Left cardiac atrium (tissue), 4 donors: ENCODE results near the gene RAB37. TPM values are rescaled to one million over a fixed set of nuclear protein-coding genes. Genes with fewer than 3 reads are reported as not detected.

Experiments
- ATAC-seq, 2 donors: fragments of 200-7000 bp; cut with Tn5 transposase; one replicate each; pipeline ENCODE4 v1.9.1; 2020; ENCODE audit warnings: mild to moderate bottlenecking in 2 of 2, moderate library complexity in 2 of 2
- DNase-seq: peaks from one replicate; pipeline ENCODE4 v3.0.0-alpha.2; 2020
- intact Hi-C, 2 donors: fragments of 100-400 bp; cut with DNase I; formaldehyde crosslinking; loops; one replicate each; pipeline versions ENCODE4 v1.14.1 to v1.15.1; 2022 to 2023
- total RNA-seq, 2 donors: library from RNA; stranded (reverse); fragmentation: NEBNext Ultra II Directional; extraction: Animal tissue kit (Norgen Biotek cat#: 25700); gene quantifications; one replicate each; pipeline ENCODE4 v1.2.1, GENCODE V29; 2021
- donor health status: DM: no; HTN: yes; CAD: no.
- donor health status: DM: no; HTN: yes; CAD: no; lungs with severe emphysema.
- donor health status: DM: yes; HTN: yes; CAD: no.
- donor health status: Dilated cardiomyopathy.

Gene RAB37
- total RNA-seq, 2 donors from 2014 or later = 0.58 to 3.2 TPM

DNA sequence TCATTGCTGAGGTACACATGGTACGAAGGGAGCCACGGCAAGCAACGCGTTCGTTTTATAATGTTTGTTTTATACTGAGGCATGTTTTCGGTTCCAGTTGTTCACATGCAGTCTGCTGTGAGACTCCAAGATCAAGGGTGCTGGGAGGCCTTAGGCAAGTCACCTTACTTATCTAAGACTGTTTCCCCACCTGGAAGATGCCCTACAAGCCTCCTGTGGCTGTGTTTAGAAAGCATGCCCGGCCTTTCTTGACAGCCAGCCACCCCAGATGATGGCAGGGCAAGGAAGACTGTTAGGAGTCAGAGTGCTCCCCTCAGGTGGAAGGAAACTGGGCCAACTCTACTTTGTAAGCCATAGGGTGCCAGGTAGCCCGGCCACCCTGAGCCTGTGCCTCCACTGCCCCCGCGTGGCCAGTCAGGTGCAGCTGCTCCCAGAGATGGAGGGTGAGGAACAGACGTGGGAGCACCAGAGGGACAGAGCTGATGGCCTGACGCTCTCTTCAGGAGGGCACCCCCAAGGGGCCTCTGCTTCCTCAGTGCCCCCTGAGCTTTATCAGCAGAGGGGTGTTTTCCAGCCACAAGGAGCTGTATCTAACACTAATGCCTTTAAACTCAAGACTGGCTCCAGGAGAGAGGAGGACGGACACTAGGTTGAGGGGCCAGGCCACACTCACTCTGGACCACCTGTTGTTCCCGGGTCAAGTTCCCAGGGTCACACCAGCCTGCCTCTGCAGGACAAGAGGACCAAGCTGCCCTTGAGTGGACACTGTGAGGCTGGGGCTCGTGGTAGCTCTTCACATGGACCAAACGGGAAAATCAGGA lies 33.7 kb downstream of the RAB37 start:
- ATAC-seq (peak; percentile 54 to 73), DNase-seq (peak; percentile 63)
- intact Hi-C loops = loop anchor here in 1 of 2 donors (2.0 kb wide), 1 partner anchor 26 kb away; no protein-coding TSS in a partner anchor

DNA sequence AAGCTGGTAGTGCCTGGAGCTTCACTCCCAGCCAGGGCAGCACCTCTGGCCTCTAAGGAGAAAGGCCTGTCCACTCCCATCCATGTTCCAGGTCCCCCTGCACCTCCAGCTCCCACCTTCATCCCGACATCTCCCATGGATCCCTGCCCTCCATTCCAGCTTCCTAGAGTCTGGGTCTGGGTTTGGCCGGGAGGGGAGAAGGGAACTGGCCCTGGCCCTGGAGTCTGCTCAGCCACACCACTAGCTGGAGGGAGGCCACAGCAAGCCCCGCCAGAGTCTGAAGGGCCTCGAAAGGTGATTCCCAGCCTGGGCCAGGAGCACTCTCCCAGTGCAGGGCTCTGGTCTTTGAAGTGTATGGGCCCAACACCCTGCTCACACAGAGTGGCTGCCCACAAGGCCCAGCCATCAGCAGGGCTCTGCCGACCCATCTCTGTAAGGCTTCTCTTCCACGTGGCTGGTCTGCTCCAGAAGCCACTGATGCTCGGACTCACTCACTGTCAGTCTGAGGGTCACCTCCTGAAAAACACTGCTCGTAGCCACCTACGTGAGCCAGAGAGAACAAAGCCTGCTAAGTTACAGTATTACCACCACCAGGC lies 34.4 kb downstream of the RAB37 start:
- no peak for DNase-seq
- no peak for ATAC-seq
- intact Hi-C loops = loop anchor here in 1 of 2 donors (2.0 kb wide), 1 partner anchor 27 kb away; no protein-coding TSS in a partner anchor

DNA sequence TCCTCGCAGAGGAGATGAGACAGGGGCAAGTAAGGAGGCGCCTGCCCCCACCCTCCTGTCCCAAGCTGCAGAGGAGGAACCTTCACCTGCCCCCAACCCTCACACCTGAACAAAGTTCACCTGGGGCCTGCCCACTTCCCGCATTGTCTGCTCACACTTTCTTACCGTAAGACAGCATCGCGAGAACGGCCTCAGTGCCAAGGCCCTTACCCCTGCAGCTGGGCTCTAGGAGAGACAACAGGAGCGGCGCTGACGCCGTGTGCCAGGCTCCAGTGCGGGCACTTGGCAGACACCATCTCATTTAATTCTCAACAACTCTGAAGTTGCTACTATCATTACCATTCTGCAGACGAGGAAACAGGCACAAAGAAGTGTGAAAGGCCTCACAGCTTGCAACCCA lies 35.0 kb downstream of the RAB37 start:
- intact Hi-C loops = no loop called here
- ATAC-seq = no peak
- DNase-seq = no peak

DNA sequence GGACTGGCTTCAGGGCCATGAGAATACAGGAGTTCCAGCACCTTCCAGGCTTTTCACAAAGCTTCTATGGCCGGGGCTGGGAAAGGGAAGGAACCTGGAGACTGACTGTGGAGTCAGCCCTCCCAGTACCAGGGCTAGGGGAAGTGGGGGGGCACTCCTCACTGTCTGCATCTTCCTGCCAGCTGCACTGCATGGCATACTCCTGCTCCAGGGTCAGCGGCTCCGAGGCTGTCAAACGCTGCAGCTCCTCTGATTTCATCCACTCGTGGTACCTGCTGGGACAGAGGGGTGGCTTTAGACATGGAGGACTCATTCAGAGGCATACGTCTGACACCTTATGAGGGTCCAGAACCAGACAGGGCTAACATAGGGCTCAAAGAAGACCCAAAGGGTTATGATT lies 36.4 kb downstream of the RAB37 start:
- DNase-seq (no peak), ATAC-seq (no peak)
- intact Hi-C loops = no loop called here

DNA sequence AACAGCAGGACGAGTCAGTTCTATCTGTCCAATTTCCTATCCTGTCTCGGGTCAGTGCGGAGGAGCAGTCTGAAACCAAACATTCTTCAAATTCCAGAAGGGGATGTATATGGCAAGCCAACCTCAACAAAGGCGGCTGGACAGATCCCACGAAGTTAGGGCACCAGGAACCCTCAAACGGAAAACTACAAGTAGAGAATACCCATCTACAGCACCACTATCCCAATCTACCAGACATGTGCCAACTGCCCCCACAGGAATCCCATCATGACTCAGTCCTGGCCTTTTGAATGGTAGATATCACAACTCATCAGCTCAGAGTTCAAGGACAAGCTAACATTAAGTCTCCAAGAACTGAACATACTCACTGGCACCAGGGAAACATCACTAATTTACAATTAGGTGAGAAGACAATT lies 36.8 kb downstream of the RAB37 start:
- ATAC-seq (no peak), DNase-seq (no peak)
- intact Hi-C loops = no loop called here

DNA sequence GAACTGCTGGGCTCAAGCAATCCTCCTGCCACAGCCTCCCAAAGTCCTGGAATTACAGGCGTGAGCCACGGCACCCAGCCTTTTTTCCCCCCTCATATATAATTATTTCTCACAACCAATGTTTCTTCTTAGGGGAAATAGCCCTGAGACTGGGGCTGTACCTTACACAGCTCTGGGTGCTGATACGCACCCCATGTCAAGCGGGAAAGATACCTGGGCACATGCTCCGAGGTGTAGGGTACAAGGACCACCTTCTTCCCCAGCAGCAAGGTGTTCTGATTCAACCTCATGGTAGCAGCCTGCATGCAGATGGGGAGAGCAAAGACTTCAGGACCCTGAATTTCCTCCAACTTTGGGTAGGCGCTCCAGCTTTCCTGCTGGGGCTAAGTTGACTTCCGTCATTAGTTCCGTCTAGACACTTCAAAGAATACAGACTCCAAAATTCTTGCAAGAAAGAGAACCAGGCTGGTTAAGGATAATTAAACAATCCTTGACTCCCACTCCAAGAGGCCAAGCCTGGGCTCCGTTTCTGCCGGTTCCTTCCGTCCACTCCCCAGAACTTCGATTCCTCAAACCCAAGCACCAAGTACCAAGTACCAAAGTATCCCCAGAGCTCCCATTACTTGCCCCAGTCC lies 38.5 kb downstream of the RAB37 start:
- DNase-seq (no peak), ATAC-seq (no peak)
- intact Hi-C loops = no loop called here

DNA sequence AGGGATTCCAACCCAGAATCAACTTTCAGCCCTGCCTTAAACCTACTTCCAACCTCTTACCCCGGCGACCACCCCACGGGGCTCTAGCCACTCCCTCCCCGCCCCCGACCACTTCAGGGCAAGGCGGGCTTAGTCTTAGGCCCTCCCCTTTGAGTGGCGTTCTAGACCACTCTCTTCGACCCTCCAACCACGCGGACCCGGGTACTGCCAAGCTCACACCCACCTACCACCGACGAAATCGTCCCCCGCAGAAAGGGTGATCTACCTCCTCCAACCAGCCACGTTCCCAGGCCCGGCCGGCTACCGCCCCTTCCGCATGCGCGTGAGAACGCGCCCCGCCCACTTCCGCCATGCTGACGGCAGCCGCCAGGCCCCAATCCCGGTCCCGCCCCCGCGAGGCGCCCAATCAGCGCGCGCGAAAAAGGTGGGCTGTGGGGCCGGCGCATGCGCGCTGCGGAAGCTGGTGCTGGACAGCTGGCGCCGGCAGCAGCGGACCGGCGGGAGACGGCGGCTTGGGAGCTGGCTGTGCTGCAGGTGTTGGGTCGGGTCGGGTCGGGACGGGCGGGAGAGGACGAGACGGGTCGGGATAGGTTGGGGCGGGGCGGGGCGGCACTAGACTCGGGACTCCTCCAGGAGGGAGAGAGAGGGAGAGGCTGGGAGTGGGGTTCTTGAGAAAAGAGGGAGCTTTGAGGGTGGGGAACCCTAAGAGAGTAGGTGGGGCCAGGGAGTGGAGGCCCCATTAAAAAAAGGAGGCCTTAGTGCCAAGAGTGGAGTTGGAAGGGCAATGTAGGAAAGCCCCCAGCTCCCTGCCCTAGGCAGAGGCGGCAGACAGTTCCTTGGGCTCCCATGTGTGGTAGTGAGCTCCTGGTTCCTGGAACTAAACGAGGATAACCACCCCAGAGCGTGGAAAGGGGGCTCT lies 39.2 kb downstream of the RAB37 start, which contains the start of gene NAT9:
TSS of gene NAT9 (minus strand) at position 302 of the 919 bp plus-strand sequence. CDS start 647 bp downstream, outside the sequence.
- DNase-seq (peak; percentile 99), ATAC-seq (peak; percentile 95 to 97)
- intact Hi-C loops = no loop called here

DNA sequence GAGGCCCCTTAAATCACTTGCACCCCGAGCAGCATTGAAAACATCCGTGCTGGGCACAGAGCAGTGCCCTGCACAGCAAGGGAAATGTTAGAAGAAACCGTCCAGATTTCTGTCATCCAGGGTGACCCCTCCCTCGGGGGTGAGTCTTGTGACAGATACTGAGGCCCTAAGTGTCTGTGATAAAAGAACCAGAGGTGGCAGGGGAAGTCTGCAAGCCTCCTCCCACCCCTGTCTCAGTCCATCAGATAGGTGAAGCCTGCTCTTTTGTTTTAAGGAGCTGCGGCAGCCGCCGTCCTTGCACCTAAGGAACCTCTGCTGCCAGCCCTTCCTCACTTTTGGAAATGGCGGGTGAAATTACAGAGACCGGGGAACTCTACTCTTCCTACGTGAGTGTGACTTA lies 39.9 kb downstream of the RAB37 start:
- no peak for ATAC-seq
- intact Hi-C loops = no loop called here
- no peak for DNase-seq

DNA sequence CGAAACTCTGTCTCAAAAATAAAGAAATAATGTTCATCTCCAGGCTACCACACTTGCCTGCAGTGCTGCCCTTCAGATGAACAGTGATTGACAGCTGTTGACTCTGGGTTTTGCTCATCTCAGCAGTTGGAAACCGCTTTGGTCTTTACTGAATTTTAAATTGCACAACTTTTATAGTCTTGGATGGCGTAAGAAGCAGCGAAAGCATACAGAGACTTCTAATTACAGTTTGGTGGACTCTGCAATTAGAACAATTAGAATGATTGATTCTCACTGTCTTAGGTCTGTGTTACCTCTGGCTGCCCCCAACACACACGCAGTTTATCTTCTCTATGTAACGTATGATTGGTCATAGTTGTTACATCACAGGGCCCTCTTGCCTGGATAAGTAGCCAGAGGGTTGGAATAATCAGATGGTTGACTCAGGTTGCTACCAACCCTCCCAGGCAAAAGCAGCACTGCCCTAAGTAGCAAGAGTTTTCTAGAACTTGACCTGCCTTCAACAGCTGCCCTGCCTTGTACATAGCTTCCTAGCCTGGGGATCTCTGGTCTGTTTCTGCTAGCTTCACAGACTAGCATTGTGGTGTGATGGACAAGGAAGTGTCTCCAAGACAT lies 41.0 kb downstream of the RAB37 start:
- intact Hi-C loops = no loop called here
- DNase-seq (no peak), ATAC-seq (no peak)

DNA sequence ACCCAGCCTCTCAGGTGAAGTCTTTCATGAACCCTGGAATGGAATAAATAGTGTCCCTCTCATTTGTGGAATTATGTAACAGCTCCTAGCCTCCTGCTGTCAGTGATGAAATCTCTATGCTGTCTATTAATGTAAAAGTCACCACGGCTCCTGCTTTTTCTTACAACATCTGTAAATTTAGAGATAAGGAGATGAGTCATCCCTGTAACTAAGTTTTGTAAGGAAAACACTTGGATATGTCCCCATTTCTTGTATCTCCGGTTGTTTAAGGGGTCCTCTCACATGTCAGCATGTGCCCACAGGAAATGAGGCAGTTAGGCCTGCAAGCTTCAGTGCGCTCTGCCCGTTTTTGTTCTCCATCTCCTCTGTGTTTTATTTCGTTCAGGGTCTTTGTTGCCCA lies 41.9 kb downstream of the RAB37 start:
- intact Hi-C loops = no loop called here
- DNase-seq = no peak
- ATAC-seq = no peak

DNA sequence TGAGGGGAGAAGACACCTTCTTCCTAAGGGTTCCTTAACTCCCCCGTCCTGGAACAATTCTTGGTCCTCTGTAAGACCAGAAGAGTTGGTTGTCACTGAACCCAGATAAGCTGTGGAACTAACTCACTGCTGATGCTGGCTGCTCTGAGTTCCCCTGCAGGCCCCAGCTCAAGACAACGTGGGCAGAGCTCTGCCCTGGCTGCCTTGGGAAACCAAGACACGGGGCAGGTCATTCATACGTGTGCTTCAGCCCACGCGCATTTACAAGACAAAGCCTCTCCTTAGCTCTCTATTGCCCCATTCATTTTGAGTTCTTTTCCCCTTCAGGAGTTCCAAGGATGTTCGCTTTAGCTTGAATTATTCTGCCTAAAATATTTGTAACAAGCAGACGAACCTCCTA lies 42.4 kb downstream of the RAB37 start:
- intact Hi-C loops = no loop called here

DNA sequence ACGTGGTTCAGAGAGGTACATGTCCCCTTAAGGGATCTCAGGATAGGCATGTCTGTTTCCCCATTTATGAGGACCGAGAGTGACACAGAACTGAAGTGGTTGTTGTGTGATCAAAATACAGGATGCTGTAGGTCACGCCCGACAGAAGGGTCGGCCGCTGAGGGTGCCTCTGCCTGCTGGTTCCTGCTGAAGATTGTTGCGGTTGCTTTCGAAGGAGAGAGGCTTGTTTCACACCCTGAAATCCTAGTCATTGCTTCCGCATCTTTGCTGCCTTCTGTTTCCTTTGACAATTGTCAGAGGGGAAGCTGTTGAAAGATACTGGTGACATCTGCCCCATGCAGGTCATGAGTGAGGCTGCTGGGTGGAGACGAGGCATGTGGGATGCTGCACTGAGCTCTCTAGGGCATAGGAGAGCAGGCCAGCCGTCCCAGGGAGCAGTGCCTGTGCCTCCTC lies 42.9 kb downstream of the RAB37 start:
- DNase-seq (no peak), ATAC-seq (peak in 1 of 2 donors; percentile 13)
- intact Hi-C loops = no loop called here

More for the DNA sequence above, 42.4 kb downstream of the RAB37 start:
- DNase-seq (no peak), ATAC-seq (no peak)

DNA sequence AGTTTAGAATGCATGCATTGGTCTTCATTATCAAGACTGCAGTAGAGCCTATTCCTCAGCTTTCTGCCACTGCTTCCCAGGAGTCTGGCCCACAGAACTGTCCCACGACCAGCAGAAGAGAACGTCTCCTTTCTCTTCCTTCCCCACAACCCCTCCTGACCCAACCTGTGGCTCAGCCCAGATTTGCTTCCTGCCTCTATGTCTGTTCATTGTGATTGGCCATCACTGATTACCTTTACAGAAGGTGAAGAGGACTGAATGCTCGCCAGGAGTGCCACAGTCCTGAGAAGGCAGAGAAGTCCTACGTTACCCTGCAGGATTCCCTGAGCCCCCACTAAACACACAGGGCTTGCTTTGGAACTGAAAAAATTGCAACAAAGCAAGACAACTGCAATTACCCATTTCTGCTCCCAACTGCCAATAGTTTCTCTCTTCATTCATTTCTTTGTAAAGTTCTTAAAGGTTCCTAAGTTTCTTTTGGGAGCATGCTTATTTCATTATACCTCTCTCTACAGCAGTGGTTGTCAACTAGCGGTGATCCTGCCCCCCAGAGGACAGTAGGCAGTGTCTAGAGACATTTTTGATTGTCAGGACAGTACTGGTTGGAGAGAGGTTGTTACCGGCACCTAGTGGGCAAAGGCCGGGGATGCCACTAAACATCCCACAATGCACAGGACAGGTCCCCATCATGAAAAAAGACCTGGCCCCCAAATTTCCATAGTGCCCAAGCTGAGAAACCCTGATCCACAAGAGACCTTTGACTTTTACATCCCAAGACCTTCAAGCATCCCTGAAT lies 43.6 kb downstream of the RAB37 start:
- ATAC-seq (no peak), DNase-seq (no peak)
- intact Hi-C loops = no loop called here

DNA sequence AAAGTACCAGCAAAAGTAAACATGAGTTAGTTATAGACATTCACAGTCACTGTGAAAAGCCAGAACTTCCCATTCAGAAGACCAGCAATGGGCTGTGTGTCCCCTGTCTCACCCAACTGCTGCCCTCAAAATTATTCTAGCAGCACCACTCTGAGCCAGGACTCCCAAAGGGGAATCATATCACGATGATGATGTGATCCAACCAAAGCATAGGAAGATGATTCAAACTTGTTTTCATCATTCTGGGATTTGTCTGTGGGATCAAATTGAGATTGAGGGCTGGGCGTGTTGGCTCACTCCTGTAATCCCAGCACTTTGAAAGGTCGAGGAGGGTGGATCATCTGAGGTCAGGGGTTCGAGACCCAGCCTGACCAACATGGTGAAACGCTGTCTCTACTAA lies 45.5 kb downstream of the RAB37 start:
- DNase-seq (no peak), ATAC-seq (no peak)
- intact Hi-C loops = no loop called here

DNA sequence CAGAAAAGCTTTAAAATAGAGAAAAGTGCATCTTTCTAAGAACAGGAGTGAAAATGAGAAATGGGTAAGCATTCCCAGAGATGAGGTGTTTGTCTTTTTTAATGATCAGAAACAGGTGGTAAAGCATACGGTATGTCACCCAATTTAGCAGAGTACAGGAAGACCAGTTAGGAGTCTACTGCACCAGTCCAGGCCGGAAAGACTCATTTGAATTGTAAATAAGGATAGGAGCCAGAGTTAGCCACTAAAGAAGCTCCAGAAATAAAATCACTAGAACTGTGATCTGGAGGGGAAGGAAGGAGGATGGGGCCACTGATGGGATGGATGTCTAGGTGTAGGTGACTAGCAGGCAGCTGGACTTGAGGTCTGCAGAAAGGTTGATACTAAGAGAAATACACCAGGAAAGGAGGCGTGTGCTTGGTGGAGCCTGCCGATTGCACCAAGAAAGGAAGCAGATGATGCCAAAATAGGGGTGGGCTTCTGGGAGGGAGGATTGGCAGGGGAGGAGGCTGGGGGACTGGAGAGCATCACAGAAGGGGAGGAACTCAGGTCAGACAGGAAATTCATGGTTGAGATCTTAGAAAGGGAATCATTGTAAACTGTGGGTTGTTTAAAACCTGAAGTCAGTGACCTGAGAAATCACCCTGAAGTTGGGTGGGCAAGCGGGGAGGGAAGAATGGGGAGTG lies 47.2 kb downstream of the RAB37 start:
- no peak for DNase-seq
- intact Hi-C loops = no loop called here
- no peak for ATAC-seq

DNA sequence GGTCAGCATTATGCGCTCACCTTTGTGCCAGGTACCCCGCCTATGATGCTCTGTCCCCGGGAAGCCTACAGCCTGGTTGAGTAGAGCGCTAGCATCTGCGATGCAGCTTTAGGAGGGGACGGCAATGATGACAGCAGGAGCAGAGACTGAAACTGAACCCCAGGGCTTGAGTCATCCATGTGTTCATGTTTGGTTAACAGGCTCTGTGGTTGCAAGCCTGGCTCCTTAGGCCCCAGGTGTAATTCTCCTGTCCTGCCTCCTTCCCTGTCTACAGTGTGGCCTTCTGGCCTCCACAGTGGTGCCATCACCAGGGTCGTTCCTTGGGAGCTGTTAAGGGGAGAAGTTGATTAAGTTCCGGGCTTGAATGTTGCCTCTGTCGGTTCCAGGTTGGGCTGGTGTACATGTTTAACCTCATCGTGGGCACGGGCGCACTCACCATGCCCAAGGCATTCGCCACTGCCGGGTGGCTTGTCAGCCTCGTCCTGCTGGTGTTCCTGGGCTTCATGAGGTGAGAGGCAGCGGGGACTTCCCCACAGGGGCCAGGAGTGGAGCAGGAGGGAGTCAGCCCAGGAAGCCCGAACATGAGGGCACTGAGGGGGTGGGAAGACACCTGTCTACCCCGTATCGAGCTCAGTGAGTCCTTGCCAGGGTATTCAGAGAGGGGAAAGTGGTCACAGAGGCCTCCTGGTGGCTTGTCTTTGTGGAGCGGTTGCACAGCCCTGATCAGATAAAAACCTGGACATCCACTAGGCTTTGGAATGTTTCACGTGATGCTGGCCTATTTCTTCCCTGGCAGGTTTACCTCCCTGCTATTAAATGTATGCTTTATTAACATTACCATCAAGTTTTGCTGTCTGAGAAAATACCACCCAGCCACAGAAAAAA lies 48.3 kb downstream of the RAB37 start:
- intact Hi-C loops = no loop called here
- DNase-seq (no peak), ATAC-seq (no peak)
